ENCODE results near the gene CUBN.

Gene CUBN

GRCh38 chr10:16788778-16789177, 340.8 kb downstream of the CUBN start:
- DNase-seq (ENCODE audit: low read depth): no peak

DNA sequence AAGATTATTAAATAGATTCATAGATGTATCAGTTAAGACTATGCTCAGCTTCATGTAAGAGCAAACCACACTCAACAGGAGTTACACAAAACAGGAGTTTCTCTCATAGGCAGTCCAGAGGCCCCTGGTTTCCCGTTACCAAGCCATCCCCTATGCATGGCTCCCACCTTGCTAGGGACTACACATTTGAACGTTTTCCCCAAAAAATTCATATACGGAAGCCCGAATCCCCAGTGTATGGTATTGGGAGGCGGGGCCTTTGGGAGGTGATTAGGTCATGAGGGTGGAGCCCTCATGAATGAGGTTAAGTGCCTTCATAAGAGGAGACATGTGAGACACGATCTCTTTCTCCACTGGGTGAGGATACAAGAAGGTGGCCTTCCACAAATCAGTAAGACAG, 341.5 kb downstream of the CUBN start:
- no peak for DNase-seq (ENCODE audit: low read depth)

DNA sequence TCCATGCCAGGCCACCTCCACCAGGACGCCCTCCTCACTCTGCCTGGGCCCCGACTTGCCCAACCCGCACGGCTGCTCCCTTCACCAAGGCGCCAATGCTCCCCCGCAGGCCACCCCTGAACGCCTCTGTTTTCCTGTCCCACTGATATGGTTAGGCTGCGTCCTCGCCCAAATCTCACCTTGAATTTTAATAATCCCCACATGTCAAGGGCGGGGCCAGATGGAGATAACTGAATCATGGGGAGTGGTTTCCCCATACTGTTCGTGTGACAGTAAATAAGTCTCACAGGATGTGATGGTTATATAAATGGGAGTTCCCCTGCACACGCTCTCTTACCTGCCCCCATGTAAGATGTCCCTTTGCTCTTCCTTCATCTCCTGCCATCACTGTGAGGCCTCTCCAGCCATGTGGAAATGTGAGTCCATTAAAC, 342.2 kb downstream of the CUBN start:
- no peak for DNase-seq (ENCODE audit: low read depth)

DNA sequence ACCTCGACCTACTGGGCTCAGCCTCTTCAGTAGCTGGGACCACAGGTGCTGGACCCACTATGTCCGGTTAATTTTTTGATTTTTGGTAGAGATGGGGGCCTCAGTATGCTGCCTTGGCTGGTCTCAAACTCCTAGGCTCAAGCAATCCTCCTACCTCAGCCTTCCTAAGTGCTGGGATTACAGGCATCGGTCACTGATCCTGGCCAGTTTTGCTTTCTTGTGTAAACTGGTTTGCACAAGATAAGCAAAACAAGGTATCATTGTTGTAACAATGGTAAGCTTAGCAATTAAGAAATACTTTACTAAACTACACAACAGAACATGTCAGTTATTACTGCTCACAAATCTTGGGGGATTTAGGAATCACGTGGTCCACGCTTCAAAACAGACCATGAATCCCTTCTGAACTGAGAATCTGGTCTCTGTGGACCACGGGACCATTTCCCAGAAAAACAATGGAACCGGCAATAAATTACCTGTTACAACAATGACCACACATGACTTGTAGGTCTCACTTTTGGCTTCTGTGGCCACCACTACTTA, 349.2 kb downstream of the CUBN start:
- DNase-seq (ENCODE audit: low read depth): no peak

- DNase-seq (ENCODE audit: low read depth): no peak
Observed at GRCh38 chr10:16779384-16779915, 350.2 kb downstream of the CUBN start.

- peak; percentile 59 for DNase-seq (ENCODE audit: low read depth)
Observed at GRCh38 chr10:16777473-16778370, 351.9 kb downstream of the CUBN start.

DNA sequence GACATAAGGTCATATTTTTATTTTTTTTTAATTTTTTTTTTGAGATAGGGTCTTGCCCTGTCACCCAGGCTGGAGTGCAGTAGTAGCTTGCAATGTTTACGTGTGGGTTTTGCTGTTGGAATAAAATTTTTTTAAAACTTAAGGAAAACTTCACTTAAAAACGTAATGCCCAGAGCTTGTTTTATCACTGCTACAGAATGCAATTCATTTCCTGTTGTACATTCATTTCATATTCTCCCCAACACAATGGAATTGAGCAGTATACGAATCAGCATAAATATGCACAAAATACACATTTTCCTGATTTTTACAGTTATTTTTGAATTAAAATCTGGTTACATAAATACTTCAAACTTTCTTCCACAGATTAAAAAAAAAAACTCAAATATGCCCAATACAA, 352.7 kb downstream of the CUBN start:
- peak; percentile 37 for DNase-seq (ENCODE audit: low read depth)

Data from EH (cell line).